HFF-Myc (cell line): ENCODE data around the gene RPRD1A.

ENCODE experiments used
- DNase-seq: peaks from one replicate; pipeline ENCODE4 v3.0.0-alpha.2; 2011; ENCODE audit warnings: low read depth; ENCODE audit errors: extremely low read depth
- H3K4me3 ChIP-seq: replicated peaks from 2 replicates; pipeline ENCODE4 v1.5.1; 2011; ENCODE audit warnings: low read depth, mild to moderate bottlenecking, control low read depth, low read length
- CTCF ChIP-seq: IDR thresholded peaks from 2 replicates; pipeline ENCODE4 v1.5.1; 2012; ENCODE audit warnings: mild to moderate bottlenecking, low read depth, low read length, control low read depth; ENCODE audit errors: missing control alignments

RPRD1A gene

DNA sequence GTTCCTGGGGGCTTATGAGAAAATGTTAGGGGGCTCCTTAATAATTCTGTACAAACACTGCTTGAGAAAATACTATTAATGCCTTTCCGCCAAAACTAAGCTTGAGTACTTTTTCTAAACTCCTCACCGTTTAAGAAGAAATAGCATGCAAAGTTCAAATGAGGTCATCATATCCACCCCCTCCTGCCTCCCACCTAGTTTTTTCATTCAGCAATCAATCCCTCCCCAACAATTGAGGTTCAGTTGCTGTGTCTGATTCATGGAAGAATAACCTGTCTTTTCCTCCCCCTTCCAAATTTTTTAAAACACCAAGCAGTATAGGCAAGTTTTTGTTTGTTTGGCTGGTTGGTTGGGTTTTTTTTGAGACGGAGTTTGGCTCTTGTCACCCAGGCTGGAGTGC lies 119.3 kb downstream of the RPRD1A start:
- DNase-seq: no peak
- no peak for TF ChIP-seq CTCF
- no peak overlapping the region for H3K4me3 ChIP-seq

DNA sequence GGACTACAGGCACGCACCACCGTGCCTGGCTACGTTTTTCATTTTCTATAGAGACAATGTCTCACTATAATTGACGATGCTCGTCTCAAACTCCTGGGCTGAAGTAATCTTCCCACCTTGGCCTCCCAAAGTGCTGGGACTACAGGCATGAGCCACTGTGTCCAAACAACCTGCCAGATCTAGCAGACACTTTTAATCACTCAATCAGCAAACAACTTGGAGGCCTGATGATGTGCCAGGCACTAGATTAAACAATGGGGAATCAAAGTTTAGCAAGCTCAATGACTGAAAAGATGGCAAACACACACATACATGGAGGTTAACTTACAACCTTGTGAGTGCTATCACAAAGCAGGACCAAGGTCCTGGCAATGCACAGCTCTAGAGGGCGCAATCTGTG lies 124.7 kb downstream of the RPRD1A start:
- no peak for DNase-seq
- no peak overlapping the region for H3K4me3 ChIP-seq
- TF ChIP-seq CTCF: no peak

DNA sequence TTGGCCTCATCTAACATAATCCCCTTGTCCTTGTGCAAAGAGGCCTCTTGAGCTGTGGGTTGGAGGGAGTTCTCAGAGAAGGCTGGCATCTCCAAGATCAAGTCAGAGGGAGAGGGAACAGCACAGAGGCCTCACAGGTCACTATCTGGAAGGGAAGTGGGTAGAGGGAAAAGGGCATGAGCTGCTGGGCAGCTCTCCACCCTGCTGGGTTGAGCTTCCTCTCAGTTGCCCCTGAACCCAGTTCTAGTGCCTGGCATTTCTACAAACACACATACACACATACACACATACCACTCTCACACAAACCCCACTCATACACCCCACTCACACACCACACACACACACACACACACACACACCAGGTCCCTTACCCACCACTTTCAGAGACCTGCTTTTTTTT lies 125.2 kb downstream of the RPRD1A start:
- DNase-seq: no peak
- no peak for TF ChIP-seq CTCF
- no peak overlapping the region for H3K4me3 ChIP-seq

DNA sequence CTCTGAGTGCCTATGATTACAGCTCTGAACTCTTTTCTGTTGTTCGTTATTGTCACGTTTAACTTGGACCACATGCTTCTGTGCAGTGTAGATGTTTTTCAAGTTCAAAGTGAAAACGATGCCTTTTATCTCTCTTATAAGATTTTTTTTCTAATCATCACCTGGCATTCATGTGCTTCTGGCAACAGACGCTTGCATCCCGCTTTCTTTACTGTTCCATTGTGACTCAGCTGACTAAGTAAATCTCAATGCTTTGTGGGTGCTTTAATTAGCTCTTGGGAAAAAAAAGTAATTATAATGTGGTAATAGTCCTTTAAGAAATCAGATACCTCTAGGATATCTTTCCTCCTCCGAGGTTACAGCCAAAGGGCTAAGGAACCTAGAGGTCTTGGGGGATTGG lies 126.1 kb downstream of the RPRD1A start:
- no peak overlapping the region for H3K4me3 ChIP-seq
- no peak for TF ChIP-seq CTCF
- DNase-seq: no peak
